Hematopoietic multipotent progenitor cell (in vitro differentiated cells): ENCODE measurements around the gene HLA-F. TPM values are rescaled to one million over a fixed set of nuclear protein-coding genes. Genes with fewer than 3 reads are reported as not detected.

Experiments
- DNase-seq, 3 donors: peaks; one replicate each; pipeline ENCODE4 v3.0.0-alpha.2; 2011 to 2015; ENCODE audit warnings: low read depth in 2 of 3, low spot score in 2 of 3
- total RNA-seq: library from RNA; depleted of rRNA; stranded (reverse); fragments of >200 nt; gene quantifications from one replicate; pipeline ENCODE4 v1.2.3, GENCODE V29; 2012

Gene HLA-F
- 161 TPM for total RNA-seq

DNA sequence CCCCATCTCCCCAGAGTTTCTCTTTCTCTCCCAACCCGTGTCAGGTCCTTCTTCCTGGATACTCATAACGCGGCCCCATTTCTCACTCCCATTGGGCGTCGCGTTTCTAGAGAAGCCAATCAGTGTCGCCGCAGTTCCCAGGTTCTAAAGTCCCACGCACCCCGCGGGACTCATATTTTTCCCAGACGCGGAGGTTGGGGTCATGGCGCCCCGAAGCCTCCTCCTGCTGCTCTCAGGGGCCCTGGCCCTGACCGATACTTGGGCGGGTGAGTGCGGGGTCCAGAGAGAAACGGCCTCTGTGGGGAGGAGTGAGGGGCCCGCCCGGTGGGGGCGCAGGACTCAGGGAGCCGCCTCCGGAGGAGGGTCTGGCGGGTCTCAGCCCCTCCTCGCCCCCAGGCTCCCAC is at the start of gene HLA-F:
Gene HLA-F, plus strand, starts transcription at position 173 of the 404 bp plus-strand sequence. Its CDS starts 30 bp downstream, at position 203.
- DNase-seq, result peak; percentile 75 to 86 (median 82)

- DNase-seq, result no peak
These were observed 49.2 kb upstream of the HLA-F start for GRCh38 chr6:29674008-29674407.

DNA sequence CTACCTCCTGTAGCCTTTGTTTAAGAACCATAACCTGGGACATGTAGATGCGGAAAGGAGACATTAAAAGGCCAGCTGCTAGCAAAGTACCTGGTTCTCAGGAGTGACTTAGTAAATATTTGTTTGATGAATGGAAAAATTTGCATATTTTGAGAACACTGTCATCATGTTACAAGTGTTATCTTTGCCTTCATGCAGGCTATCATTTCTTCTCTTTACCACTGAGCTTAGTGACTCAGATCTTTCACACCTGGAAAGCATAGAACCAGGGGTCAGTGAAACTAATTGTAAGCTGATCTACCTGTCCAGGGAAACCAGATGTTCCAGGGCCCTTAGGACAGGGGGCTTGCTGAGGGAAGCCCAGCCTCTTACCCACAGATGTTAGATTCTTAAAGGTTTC is 47.7 kb upstream of the HLA-F start:
- no peak for DNase-seq

DNA sequence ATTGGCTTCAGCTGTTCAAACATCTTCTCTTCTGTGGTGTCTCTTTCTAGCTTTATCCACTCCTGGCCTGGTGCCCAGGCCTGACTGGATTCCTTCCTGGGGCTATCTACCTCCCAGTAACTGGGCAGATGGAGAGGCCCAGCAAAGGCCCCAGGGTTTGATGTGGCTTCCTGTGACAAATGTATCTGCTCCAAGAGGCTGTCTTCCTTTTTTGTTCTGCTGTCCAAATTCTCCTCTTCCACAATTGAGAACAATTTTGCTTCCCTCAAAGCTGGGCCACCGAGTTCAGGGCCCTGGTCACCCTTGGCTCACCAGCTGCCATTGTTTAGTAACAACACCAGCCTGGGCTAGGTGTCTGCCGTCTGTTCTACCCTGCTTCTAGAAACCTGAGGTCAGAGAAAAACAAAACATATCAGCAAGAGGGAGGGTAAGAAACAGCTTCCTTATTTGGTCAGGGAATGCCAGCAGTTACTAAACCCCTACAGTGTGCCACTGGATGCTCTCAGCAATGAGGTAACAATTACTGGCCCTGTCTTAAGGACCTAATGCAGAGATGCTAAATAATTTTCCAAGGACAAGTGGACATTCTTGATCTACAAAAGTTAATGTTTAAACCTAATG is 46.1 kb upstream of the HLA-F start:
- DNase-seq, result peak in 1 of 3 donors; percentile 22

DNA sequence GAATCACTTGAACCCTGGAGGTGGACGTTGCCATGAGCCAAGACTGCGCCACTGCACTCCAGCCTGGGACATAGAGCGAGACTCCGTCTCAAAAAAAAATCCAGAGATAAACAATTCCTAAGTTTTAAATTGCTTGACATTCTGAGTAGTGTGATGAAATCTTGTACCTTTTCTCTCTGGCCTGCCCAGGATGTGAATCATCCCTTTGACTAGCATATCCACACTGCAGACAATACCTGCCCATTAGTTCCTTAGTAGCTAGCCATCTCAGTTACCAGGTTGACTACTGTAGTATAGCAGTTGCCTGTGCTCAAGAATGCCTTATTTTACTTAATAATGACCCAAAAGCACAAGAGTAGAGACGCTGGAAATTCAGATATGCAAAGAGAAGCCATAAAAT is 45.1 kb upstream of the HLA-F start:
- no peak for DNase-seq

GRCh38 chr6:29679962-29680361 is 43.3 kb upstream of the HLA-F start:
- no peak for DNase-seq

DNA sequence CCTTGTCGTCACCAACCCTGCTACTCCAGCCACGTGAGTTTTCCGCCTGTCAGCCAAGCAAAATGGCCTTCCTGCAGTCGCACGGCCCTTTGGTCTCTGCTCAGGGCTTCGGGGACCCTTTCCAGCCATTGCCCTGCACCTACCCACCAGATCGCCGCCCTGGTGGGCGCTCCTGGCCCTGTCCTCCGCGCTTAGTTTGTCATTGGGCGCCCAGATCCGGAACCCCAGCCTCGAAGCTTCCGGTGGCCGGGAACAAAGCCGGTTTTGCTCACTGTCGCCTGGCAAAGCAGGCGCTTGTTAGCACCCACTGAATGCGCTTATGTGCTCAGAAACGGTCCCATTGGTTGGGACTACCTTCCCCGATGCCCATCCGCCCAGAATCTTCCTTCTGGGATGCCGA is 42.8 kb upstream of the HLA-F start:
- no peak for DNase-seq

DNA sequence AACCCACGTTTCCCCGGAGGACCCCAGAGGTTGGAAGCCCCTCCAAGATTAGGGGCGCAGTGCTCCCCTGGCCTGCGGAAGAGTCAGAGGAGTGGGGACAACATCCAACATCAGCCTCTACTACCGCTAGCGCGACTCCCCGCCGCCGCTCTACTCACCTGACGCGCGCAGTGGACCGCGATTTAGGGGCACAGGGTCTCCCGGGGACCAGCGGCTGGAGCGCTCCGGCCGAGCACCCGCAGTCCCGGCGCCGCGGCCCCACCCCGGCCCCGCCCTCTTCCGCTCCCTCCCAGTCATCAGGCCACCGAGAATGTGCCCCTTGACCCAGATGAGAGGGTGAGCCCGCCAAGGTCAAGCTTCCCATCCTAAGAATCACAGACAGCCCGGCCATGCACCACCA is 42.3 kb upstream of the HLA-F start, which contains the start of gene ZFP57:
Gene ZFP57, minus strand, starts transcription at position 249 of the 400 bp plus-strand sequence. CDS start 4,149 bp downstream, outside the sequence.
- no peak for DNase-seq

DNA sequence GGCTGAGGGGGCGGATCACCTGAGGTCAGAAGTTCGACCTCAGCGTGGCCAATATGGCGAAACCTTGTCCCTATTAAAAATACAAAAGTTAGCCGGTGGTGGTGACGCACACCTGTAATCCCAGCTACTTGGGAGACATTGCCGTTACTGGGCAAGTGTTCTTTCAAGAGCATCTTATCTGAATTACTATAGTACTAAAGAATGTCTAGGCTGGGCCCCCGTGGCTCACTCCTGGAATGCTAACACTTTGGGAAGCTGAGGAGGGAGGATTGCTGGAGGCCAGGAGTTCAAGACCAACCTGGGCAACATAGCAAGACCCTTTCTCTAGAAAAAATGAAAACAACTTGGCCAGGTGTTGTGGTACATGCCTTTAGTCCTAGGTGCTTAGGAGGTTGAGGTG is 41.4 kb upstream of the HLA-F start:
- DNase-seq, result no peak

DNA sequence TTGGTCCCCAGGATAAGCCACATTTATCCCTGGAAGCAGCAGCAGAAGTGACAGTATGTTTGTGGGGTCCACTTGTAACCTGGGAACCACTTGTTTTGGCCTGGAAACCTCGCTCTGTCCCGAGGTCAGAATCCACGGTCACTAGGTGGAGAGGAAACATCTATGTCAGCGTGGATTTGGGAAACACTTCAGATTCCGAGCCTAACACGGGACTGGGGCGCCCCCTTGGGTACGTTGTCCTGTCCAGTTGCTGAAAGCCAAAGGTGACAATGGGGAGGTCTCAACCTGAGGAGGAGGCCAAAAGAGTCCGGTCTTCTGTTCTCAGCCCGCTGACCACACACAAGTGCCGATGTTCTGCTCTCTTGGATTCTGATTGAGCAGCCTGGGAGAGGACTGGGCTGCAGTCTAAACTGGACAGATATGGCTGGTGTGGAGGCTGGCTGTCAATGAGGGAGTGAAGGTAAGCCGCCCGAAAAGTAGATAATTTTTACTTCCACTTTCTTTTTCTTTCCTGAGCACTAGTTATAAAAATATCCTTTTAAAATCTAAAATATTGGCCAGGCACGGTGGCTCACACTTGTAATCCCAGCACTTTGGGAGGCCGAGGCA is 37.4 kb upstream of the HLA-F start:
- no peak for DNase-seq

DNA sequence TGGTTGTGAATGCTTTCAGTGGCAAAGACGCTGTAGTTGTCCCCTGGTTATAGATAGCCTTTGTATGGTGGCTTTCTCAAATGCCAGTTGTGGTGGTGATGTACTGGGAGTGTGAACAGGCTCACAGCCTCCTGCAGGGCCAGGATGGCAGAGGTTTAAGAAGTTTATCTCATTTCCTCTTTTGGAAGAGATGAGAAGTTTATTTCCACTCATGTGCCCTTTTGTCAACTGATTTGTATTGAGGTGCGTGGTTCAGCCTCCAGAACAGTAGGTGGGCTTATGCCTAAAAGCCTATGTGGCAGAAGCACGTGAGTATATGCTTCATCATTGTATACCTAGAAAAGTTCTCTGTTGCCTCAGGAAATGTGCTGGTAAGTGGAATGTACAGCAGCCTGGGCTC is 28.6 kb upstream of the HLA-F start:
- peak in 1 of 3 donors; percentile 31 for DNase-seq

DNA sequence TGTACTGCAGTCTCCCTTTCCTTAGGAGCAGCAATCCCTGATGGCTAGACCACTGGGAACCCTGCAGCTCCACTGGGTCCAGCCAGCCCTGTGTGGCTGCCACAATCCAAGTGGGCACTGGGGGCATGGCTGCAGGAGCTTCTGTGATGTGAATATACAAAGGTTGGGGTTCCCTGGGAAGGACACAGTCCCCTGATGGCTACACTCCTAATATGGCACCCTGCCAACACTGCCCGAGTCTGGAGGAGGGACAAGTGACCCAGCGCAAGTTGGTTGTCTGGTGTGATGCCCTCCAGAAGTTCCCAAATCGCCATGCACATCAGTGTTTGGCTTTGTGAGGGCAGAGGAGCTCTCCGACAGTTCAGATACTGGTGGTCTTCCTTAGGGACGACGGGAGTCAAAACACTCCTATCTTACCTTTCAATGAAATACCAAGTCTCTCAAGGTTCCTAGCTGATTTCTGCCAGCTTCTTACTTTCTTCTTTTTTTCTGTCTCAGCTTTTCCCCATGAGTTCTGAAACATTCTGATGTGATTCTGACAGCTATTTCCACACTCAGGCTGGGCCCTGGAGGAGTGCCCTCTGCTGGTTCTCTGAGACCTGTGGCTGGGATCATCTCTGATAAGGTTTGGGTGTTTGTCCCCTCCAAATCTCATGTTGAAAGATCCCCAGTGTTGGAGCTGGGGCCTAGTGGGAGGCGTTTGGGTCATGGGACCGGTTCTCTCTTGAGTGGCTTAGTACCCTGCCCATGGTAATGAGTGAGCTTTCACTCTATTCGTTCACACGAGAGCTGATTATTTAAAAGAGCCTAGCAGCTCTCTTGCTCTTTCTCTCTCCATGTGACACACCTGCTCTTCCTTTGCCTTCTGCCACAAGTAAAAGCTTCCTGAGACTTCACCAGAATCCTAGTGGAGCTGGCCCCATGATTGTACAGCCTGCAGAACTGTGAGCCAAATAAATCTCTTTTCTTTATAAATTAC is 26.8 kb upstream of the HLA-F start:
- DNase-seq, result peak in 1 of 3 donors; percentile 57

DNA sequence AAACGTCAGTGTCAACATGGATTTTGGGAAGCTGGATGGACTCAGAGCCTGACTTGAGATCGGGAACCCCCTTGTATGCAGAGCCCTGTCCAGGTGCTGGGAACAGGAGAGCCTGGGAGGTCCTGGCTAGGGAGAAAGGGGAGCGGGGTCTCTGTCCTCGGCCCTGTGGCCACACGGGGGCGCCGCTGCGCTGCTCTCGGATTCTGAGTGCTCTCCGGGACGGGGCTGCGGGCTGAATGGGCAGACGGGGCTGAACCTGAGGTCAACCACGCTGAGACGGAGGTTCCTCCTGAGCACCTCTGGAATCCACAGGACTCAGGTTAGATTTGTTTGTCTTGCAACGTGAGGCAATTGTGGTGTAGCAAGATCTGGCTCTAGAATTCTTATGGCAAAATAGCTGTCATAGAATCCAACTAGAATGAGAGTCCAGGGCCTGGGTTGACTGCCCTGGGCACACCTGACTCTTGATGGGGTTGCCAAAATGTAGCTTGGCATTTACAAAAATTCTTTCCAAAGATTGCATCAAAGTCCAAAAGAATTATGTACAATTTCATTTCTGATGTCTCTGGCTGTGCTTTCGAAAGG is 20.6 kb upstream of the HLA-F start:
- DNase-seq, result peak in 2 of 3 donors; percentile 57 to 69

DNA sequence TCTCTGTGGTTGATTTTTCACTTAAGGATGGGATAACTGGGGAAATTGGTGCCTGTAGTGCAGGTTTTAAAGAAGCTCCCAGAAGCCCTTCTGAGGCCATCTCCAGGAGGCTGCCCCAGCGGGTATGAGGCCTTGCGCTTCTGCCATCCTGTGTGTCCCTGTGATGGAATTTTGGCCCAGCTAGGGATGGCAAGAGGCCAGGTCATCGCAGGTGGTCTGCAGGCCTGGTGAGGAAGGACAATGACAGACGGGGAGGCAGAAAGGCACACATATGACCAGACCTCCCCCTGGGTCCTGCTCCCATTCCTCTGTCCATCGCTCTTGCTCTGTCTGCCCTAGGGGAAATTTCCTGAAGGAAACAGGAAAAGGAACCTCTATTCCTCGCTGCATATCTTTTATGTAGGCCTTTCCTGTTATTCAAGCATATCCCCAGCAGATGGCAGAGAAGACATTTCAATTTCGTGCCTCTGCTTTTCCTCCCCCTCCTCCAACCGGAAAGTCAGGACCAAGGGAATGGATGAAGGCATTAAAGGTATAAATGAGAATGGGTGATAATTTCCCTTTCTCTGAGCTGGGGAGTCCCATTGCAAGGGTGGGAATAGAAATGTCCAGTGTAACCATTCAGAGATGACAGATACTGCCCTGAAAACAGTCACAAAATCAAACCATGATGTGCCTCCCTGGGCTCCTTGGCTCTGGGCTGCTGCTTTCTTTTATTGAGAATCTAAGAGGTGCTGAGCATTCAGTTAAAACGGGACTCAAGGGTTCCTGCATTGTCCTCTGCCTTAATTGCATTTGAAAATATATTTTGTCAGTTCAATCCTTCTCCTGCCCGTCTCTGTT is 17.6 kb upstream of the HLA-F start:
- DNase-seq, result peak in 1 of 3 donors; percentile 33

GRCh38 chr6:29708432-29709179 is 14.6 kb upstream of the HLA-F start:
- peak; percentile 50 to 55 (median 53) for DNase-seq

GRCh38 chr6:29709188-29709587 is 14.0 kb upstream of the HLA-F start:
- no peak for DNase-seq

DNA sequence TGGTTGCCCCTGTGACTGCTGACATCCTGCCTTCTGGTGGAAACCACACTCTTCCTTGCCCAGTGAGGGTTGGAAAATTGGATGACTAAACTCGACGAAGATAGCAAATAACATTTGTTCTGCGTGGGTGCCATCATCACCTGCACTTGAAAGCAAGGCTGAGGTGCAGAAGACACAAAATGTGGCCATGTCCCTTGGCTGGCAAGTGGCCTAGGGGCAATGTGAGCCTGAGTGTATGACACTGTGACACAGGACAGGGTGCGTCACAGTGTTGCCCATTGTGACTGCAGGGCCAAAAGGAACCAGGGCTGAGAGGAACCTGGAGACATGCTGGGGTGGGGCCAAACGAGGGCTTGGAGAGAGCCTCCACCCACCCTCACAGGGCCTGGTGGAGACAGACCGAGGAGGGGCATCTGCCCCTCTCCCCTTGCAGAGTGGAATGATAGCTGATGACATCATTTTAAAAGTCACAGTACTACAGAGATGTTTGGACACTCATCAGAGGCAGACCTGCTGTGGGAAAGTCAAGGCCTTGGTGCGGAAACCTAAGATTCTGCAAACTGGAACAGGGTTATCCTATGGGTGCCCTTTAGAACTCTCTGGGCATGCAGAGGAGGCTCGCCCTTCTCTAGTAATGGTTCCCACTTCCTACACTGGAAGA is 12.8 kb upstream of the HLA-F start:
- no peak for DNase-seq

DNA sequence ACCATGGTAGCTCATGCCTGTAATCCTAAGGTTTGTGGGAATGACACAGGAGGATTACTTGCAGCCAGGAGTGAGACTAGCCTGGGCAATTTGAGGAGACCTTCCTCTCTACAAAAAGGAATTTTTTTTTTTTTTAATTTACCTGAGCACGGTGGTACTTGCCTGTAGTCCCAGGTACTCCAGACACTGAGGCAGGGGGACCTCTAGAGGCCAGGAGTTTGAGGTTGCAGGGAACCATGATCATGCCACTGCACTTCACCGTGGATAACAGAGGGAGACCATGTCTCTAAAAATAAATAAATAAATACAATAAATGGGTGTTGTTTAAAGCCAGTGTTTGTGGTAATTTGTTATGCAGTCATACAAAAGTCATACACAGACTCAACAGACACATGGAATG is 2.4 kb upstream of the HLA-F start:
- no peak for DNase-seq
